Stimulated activated CD4-positive, alpha-beta T cell treated with anti-CD3 and anti-CD28 coated beads, Interleukin-12 subunit alpha, Interleukin-12 subunit beta, amount 100 ng/mL, for 24 hours (primary cell): Measurements from ENCODE around the gene CEP290.
A peak's percentile ranks its signal among the peaks of the same experiment; 100 is the strongest.
"Not testable (repeated sequence)": the region's sequence is repeated elsewhere in the genome, so short reads cannot be mapped to it uniquely, and the experiment has no call there.

Source experiments
- DNase-seq, 2 experiments: peaks; one replicate each; pipeline ENCODE4 v3.0.0-alpha.2; 2020; ENCODE audit warnings: low read depth in 2 of 2

CEP290 gene

DNA sequence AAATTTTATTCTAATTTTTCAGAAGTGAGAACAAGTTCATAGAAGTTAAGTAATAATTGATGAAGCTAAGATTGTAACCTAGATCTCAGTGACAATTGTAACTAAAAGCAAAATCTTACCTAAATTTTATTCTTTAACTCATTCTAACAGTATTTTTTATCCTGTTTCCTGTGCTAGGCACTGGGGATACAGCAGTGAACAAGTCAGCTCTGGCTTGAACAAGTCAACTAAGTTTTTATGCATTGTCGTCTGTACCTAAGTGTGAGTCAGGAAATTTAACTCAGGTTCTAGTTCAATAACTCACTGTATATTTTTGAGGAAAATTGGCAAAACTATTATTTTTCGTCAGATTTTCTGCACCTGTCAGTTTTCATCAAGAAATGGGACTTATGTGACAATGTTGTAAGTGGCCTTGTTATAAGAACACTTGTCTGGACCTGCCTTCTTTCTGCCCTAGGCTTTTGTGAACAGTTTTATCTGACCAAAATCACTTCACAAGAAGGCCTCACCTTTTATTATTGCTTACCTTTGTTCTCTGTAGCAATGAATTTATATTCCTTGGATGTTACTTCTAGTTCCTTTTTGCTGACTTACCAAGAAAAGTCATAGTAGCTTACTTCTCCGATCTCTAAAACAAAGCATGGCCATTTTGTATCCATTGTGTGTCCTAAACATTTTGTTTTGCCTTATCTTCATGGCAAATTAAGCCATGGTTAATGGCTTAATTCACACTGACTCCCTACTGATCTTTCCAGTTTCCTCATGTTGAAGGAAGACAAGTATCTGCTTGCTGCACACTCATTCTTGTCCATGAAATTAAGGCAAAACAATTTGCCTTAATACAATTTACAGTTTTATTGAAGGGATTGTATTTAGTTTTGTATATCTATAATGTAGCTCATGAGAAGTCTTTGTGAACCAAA is 2.9 kb upstream of the CEP290 start:
- DNase-seq = no peak

DNA sequence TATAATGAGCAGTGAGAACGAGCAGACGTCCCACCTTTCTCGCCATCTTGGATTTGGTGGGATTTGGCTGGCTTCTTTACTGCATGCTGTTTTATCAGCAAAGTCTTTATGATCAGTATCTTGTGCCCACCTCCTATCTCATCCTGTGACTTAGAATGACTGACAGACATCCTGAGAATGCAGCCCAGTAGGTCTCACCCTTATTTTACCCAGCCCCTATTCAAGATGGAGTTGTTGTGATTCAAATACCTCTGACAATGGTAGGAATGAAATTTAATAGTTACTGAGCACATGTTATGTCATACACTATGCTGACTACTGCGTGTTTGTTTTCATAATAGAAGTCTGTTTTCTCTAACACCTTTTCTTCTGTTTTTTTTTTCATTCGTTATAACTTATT is 2.1 kb upstream of the CEP290 start:
- DNase-seq = no peak

DNA sequence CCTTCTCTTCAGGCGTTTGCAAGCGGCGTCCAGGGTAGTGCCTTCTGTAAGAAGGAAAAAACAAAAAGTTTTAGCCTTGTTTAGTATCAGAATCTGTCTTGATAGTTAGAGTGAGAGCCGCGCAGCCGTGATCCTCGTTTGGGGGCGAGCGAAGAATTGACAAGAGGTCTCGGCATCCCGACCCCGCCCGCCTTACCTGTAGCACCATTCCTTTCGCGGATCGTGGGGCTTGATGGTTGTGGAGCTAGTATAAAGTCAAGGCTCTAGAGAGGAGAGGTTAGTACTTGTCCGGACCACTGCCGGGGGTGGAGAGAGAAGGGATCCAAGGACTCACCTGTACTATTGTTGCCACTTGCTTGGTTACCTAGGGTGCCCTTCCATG is 713 bp upstream of the CEP290 start:
- DNase-seq = peak in 1 of 2 experiments; percentile 0

DNA sequence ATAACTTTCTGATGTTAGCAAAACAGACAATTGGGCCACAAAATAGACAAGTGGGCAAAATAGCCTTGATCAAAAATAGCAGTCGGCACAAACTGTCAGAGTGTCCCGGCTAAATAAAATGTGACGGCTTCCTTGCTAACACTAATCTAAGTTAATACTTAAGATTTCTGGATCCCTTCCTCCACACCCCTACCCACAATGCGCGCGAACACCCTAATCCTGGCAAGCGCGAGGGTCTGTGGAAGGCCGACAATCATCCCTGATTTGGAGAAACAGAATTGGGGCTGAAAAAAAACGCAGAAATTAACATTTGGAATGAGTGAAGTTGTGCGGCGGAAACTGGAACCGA is 489 bp downstream of the CEP290 start:
- no peak for DNase-seq

DNA sequence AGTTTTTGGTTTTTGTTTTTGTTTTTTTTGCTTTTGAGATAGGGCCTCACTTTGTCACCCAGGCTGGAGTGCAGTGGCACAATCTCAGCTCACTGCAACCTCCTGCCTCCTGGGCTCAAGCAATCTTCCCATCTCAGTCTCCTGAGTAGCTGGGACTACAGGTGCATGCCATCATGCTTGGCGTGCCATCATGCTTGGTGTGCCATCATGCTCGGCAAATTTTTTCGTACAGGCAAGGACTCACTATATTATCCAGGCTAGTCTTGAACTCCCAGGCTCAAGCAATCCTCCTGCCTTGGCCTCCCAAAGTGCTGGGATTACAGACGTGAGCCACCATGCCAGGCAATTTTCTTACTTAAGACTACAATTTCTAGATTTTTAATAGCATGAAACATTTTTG is 2.2 kb downstream of the CEP290 start:
- not testable (repeated sequence) for DNase-seq

DNA sequence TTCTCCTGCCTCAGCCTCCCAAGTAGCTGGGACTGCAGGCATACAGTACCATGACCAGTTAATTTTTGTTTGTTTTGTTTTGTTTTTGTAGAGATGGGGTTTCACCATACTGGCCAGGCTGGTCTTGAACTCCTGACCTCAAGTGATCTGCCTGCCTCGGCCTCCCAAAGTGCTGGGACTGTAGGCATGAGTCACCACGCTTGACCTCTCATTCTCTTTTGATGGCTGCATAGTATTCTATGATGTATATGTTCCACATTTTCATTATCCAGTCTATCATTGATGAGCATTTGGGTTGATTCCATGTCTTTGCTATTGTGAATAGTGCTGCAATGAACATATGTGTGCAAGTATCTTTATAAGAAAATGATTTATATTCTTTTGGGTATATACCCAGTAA is 8.7 kb downstream of the CEP290 start:
- DNase-seq = not testable (repeated sequence)

DNA sequence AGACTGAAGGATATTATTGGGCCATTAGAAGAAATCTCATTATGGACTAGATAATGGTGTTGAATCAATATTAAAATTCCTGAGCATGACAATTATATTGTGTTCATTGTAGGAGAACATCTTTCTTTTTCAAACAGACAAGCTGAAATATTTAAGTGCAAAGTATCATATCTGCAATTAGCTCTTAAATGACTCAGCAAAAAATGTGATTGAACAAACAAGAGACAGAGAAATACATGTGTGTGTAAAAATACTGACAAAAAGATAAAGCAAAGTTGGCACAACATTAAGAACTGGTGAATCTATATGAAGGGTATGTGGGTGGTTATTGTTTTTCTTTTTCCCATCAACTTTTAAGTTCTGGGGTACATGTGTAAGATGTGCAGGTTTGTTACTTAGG is 9.5 kb downstream of the CEP290 start:
- DNase-seq = no peak

DNA sequence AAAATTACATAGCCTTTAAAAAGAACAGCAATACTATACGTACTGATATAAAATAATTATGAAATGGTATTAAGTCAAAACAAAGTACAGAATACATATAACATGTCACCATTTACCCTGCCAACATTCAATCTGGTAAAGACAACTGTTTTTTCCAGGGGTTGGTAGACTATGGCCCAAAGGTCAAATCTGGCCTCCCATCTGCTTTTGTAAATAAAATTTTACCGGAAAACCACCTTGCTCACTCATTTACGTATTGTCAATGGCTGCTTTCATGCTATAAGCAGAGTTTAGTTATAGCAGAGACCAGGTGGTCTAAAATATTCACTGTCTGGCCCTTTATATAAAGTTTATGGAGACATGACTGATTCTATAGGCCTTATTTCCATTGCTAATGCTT is 14.0 kb downstream of the CEP290 start:
- no peak for DNase-seq

DNA sequence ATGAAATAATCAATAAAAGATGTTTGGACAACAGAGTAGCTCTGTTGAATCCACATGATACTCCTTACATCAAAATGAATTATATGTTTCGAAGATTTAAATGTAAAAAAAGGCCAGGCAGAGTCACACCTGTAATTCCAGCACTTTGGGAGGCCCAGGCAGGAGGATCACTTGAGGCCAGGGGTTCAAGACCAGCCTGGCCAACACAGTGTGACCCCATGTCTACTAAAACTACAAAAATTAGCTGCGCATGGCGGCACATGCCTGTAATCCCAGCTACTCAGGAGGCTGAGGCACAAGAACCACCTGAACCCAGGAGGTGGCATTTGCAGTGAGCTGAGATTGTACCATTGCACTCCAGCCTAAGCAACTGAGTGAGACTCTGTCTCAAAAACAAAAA is 14.8 kb downstream of the CEP290 start:
- no peak for DNase-seq

DNA sequence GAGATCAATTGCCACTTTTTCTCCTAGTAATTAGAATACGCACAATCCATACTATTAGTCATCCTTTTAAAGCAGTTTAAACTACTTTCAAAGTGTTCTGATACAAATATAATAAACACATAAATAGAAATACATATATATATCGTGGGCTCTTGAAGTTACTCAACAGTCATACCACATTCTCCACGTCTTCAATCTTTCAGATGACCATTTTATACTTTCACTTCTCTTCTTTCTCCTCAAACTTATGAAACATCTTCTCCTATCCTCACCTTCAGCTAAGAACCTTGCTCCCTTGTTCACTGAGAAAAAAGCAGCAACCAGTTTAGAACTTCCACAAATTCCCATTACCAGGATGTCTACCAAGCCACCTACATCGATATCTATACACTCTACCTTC is 19.2 kb downstream of the CEP290 start:
- DNase-seq = no peak

DNA sequence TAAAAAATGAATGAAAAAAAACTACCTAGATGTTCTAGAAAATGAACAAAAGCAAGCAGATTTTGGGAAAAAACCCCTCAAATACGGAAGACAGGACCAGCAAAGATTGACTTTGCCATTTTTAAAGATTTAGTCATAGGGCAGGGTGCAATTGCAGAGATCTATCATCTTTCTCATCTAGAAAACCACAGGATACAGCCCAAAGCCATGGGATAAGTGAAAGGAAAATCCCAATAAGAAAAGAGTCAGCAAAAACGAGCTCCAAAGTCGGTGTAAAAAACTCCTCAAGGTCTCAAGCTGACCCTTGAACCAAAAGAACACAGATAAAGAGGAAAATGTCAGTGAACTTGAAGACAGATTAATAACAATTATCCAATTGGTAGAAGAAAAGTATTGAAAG is 28.0 kb downstream of the CEP290 start:
- no peak for DNase-seq

DNA sequence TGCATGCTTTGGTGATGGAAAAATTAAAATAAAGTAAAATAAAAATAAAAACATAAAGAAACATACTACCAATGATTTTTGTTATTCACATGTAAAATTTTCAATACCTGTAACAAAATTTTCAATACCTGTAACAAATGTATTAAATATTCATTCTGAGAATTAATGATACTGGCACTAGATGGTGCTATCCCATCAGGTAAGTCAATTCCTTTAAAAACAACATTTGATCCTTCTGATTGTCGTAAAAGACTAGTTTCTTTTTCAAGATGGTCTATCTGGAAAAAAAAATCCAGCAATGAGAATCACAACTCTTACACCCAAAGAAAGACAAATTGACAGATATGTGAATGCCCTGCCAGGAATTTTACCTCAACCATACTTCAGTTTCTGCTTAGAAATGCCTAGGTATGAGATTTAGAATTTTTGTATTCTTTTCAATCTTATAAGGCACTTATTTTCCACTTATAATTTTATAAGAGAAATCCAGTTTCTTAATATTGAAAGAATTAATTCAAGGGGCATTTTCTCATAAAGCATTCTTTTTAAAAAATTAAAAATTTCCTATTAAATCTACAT is 30.7 kb downstream of the CEP290 start:
- DNase-seq = no peak

DNA sequence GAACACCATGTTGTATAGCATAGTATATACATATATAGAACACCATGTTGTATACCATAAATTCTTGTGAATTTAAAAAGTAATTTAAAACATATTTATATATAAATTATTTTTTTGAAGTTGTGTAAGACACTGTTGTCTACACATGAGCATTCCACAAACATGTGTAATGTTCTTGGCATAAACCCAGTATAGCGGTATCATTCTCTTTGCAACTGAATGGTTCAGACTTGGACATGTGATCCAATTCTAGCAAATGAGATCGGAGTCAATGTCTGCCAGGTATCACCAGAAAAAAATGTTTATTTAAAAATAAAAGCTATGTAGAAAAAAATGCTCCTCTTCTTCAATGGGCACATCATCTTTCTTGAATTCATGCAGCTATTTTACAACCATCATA is 33.9 kb downstream of the CEP290 start:
- DNase-seq = no peak

DNA sequence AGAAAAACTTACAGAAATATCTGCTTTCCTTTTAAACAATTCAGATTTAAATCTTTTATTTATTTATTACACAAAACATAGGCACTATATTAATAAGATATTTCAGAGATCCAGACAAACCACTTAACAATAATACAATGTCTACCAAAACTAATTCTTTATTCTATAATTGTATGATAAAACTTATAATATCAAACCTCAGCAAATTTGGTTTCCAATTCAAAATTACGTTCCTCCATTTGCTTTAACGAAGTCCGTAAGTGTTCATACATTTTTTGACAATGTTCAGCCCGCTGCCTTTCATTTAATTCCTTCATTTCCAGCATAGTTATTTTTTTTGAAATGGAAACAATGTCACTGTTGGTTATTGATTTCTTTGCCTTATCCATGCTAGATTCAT is 48.3 kb downstream of the CEP290 start:
- DNase-seq = no peak

DNA sequence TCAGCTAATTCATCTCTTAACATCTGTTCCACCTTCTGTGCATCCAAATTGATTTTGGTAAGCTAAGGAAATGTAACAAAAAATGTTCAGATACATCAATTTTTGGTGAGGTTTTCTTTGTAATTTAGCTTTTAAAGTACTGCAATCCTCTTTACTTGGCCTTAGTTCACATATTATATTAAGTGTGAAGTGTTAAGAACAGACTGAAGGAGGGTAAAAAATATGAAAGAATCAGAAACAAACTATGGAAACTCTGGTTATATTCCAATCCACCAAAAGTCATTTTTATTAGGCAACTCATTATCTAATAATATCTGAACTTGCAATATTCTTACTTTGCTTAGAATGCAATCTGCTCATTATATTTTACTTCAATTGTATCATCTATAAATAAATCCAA is 49.1 kb downstream of the CEP290 start:
- DNase-seq = no peak

DNA sequence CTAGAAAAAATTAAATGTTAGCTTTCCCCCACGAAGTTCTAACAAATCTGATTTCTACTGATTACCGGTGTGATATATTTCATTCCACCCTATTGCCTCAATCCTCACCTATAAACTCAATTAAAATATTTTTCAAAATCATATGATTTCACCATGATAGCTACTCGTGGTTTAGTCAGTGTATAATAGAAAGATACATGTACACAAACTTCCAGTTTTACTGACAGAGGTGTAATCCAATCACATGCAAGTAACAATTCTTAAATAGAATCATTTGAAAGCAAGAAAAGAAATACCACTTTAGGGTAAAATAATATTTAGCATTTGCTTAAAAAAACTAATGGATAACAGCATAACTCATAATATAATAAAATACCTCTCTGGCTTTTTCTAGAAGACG is 57.7 kb downstream of the CEP290 start:
- DNase-seq = no peak

DNA sequence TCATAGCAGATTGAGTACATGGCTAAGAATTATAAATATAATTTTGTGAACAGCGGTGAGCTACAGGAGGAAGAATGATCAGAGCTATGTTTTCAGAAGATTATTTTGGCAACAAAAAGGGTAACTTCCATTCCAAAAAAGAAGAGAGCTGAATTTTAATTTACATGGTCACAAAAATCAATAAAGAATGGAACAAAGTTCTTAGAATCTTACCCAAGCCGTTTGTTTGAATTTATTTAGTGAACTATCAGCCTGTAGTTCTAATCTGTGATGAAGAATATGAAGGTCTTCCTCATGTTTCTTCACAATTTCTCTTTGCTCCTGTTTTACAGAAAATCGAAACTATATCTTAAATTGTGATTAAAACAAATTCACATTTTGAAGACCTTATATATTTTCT is 58.3 kb downstream of the CEP290 start:
- no peak for DNase-seq

DNA sequence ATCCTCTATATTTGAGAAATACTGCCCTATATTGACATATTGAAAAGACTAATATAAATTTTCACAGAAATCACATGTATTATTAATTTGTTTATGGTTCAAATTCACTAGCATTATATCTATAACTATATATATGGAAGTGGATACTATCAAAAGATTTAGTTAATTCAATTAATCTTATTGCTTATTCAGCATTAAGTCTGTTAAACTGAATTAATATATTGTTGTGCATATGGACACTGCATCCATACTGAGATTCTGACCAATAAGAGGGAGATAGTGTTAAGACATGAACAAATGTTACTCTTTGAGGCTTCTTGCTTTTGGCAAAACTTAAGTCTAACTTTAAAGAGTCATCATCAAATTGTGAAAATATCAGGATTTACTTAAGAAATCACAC is 60.6 kb downstream of the CEP290 start:
- DNase-seq = no peak

DNA sequence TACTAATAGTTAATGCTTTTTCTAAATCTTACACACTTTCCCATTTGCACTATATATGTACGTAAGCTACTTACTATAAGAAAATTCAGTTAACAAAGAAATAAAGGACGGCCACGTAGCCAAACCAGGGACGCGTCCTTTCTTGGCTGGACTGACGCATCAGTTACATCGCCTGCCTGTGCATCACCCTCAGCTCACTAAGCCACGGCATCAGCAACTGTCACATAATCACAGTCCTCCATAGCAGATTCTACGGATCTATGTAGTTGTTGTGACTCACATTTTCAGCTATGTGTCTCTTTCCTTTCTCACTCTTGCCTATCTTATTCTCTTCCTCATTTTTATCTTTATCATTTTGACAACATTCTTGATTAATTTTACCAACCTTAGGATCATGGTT is 74.6 kb downstream of the CEP290 start:
- no peak for DNase-seq

DNA sequence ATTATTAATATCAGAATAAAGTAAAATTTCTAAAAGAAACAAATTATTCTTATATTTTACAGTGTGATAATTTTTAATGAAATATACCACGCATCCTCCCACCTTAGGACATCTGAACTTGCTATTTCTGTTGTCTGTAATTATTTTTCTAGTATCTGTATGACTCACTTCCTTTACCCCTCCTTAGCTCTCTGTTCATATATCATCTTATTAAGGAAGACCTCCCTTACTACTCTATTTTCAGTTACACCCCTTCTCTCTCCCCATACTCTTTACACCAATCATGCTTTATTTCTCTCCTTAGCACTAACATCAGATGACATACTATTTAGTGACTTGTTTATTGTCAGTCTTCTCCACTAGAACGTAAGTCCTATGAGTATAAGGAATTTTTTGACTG is 78.5 kb downstream of the CEP290 start:
- DNase-seq = no peak

DNA sequence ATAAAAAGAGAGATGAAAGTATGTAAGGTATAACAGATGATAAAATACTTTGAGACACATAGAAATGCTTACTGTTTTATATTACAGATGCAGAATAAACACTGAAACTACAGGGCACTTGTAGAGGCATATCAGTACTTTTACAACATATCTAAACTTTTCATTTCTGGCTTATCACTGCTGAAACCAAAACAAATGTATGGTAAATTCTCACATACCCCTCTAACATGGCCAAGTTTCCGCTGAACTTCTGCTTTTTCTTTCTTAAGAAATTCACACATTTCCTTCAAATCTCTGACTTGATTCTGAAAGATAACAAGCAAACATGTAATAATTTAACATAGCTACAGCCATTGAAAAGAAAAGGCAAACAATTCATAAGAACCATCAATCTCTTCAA is 79.4 kb downstream of the CEP290 start:
- DNase-seq = no peak

DNA sequence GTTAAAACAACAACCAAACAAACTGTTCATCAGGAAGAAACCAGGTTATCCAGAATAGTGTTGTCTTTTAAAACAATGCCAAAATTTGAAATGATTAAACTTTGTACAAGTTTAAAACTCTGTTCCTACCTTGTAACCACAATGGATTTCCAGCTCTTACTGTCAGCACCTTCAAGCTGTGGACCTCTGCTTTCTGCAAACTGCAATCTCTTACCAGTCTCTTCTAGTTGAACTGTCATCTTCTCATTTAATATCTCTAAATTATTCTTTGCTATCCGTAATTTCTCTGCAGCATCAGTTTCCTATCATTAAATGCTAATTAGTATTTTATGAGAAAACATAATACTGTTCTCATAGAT is 83.2 kb downstream of the CEP290 start:
- no peak for DNase-seq

DNA sequence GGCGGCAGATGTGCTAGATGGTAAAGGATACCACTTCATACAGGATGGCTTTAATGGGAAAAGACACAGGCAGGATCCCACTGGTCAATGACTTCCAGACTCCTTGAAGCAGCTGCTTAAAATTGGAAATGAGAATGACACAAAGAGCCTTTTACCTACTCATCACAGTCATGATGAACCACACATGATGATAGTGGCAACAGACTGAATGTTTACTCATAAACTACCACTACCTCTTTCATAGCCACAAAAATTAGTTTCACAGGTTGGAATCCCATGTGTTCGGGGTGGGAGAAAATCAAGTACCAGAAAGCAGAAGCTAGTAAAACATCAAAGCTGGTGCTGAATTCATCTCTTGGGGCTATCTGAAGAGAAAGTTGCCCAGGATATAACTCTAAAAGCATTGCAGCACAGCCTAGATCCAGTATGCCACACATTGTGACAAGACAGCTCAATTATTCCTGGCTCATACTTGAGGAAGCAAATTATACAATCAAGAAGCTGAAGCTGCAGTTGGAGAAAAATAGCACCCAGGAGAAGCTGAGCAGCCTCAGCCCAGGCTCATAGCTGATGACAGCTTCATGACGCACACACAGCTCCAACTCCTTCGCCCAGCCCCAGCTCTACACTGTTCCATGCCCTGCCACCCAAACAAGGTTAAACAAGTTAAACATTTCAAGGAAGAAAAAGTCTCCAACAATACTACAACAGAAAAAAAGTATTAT is 83.7 kb downstream of the CEP290 start:
- no peak for DNase-seq
